Gastrocnemius medialis (tissue), 4 donors: ENCODE measurements around the gene FXR2.

Source experiments
- CTCF ChIP-seq, 5 experiments: fragments of 450-650 bp in 3 of 5; fragments of 200-600 bp in 2 of 5; sonication (generic) in 2 of 5; IDR thresholded peaks in 4 of 5; conservative IDR thresholded peaks in 1 of 5; 1 replicate in 4 of 5; 2 replicates in 1 of 5; pipeline ENCODE4 v1.5.1; 2016 to 2019; ENCODE audit warnings: antibody characterized with exemption in 5 of 5, mild to moderate bottlenecking in 3 of 5, moderate library complexity in 3 of 5
- POLR2A ChIP-seq, 2 donors: fragments of 450-650 bp; IDR thresholded peaks; one replicate each; pipeline ENCODE4 v1.6.1; 2017; ENCODE audit warnings: antibody characterized with exemption in 2 of 2, mild to moderate bottlenecking in 2 of 2, moderate library complexity in 2 of 2

GRCh38 chr17:7651097-7651664 is 36.5 kb upstream of the FXR2 start:
- TF ChIP-seq POLR2A (IDR thresholded peaks at IDR 0.05), result no peak
- no peak for TF ChIP-seq CTCF (IDR thresholded peaks at IDR 0.05 in 4 of 5, conservative IDR thresholded peaks at IDR 0.05 in 1 of 5)
